Measurements from ENCODE around the gene BLACAT1.

GRCh38 chr1:205499789-205500188 lies 43.9 kb upstream of the BLACAT1 start:
- TF ChIP-seq CTCF (IDR thresholded peaks at IDR 0.05), result no peak
- no peak for TF ChIP-seq POLR2A (IDR thresholded peaks at IDR 0.05)

Measured in body of pancreas (tissue), 4 donors.